Tibial artery (tissue), 4 donors: Measurements from ENCODE around the gene CDH11.

Source experiments
- DNase-seq, 2 donors: peaks; one replicate each; pipeline ENCODE4 v3.0.0-alpha.2; 2019
- H3K27ac ChIP-seq, 2 donors: fragments of 200-600 bp; sonication (generic) in 1 of 2; 1 replicate in 1 of 2; 2 replicates in 1 of 2; pipeline ENCODE4 v1.5.1; 2018 to 2019; ENCODE audit warnings: mild to moderate bottlenecking in 1 of 2
- H3K27me3 ChIP-seq, 2 donors: fragments of 200-600 bp; sonication (generic) in 1 of 2; one replicate each; pipeline versions ENCODE4 v1.5.1 to v1.6.0; 2016 to 2019
- H3K36me3 ChIP-seq, 3 donors: fragments of 200-600 bp; sonication (generic) in 2 of 3; one replicate each; pipeline ENCODE4 v1.5.1; 2016 to 2019; ENCODE audit warnings: mild to moderate bottlenecking in 2 of 3
- H3K4me1 ChIP-seq, 4 donors: fragments of 200-600 bp; sonication (generic) in 2 of 4; 1 replicate in 3 of 4; 2 replicates in 1 of 4; pipeline ENCODE4 v1.5.1; 2016 to 2019
- H3K4me3 ChIP-seq, 2 donors: fragments of 200-600 bp; sonication (generic) in 1 of 2; 1 replicate in 1 of 2; 2 replicates in 1 of 2; pipeline ENCODE4 v1.5.1; 2018 to 2019; ENCODE audit warnings: mild to moderate bottlenecking in 2 of 2
- H3K9me3 ChIP-seq, 3 donors: fragments of 200-600 bp; sonication (generic) in 1 of 3; one replicate each; pipeline ENCODE4 v1.5.1; 2016 to 2019
- intact Hi-C: fragments of 100-400 bp; cut with DNase I; formaldehyde crosslinking; loops from one replicate; pipeline ENCODE4 v1.15.0; 2023; ENCODE audit warnings: low total_unique reads
- TF ChIP-seq, protein P1 (sequence below), 2 experiments: fragments of 200-600 bp in 1 of 2; fragments of 450-650 bp in 1 of 2; IDR thresholded peaks; one replicate each; pipeline ENCODE4 v1.5.1; 2017 to 2019; ENCODE audit warnings: antibody characterized with exemption in 2 of 2, mild to moderate bottlenecking in 1 of 2, moderate library complexity in 1 of 2

CDH11 gene

DNA sequence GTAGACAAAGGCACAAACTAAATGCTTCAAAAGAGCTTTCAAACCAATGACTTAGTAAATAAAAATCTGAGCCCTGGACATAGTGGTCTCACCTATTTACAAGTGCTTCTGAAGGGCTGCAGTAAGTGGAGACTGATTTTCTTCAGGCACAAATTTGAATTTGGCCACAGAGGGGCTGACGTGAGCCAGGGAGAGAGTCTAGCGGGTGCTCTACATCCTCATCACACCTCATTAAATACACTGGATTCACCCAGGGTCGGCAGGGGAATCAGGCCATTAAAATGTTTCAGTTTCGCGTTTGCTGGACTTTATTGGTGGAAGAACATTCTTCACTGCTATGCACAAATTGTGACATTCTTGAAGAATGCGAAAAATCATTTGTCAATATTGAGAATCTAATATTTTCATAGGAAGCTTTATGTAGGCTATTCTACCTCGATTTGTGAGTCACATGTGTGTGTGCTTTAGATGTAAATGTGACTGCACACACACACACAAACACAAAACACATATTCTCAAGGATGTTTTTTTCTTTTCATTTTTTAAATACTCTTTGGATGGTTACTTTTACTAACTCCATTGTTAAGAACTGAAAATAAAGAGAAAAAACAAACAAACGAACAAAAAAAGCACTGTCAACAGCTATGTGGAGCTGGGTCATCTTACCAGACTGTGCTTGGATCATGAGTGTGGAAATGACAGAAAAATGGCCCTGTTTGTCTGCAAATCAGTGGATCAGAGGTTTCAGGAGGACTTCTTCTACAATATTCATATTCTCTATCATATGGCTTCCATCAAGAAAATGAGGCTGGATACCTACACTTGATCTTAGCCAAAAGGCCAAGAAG lies 58.9 kb downstream of the CDH11 start:
- no peak for DNase-seq
- Histone ChIP-seq H3K27me3 (no peaks in the 10 kb centered on the region), H3K4me3 (no peak overlapping the region), H3K36me3 (no peaks in the 10 kb centered on the region), H3K27ac (no peak overlapping the region), H3K4me1 (peaks cover 0 to 8% (median under 1%) of the 10 kb centered on the region in 4 donors), H3K9me3 (no peaks in the 10 kb centered on the region)
- TF ChIP-seq, protein P1, sequence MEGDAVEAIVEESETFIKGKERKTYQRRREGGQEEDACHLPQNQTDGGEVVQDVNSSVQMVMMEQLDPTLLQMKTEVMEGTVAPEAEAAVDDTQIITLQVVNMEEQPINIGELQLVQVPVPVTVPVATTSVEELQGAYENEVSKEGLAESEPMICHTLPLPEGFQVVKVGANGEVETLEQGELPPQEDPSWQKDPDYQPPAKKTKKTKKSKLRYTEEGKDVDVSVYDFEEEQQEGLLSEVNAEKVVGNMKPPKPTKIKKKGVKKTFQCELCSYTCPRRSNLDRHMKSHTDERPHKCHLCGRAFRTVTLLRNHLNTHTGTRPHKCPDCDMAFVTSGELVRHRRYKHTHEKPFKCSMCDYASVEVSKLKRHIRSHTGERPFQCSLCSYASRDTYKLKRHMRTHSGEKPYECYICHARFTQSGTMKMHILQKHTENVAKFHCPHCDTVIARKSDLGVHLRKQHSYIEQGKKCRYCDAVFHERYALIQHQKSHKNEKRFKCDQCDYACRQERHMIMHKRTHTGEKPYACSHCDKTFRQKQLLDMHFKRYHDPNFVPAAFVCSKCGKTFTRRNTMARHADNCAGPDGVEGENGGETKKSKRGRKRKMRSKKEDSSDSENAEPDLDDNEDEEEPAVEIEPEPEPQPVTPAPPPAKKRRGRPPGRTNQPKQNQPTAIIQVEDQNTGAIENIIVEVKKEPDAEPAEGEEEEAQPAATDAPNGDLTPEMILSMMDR (IDR thresholded peaks at IDR 0.05) = no peak
- intact Hi-C loops = no loop called here

DNA sequence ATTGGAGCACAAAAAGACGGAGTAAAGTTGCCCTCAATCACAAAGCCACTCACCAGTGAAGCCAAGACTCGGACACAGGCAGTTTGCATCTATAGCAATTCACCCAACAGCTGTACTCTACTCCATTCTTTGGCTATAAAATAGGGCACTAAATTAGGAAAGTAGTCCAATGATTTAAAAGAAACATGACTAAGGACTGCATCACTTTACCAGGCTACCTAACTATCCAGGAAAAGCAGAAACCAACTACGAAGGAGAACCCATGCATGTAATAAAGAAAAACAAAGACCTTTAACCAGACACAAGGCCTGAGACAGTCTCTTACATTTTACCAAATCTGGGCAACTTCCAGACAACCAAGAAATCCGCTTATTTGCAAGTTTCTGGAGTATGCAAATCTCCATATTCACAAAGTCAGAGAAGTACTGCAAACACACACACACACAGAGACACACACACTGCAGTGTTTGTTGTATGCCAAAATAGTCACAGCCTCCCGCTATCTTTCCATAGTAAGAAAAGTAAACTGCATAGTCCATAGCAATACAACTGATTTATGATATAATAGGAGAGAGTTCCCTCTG lies 59.8 kb downstream of the CDH11 start:
- TF ChIP-seq, protein P1 (IDR thresholded peaks at IDR 0.05) = no peak
- intact Hi-C loops = no loop called here
- Histone ChIP-seq H3K36me3 (no peaks in the 10 kb centered on the region), H3K4me3 (no peak overlapping the region), H3K4me1 (peaks cover 0 to 8% (median 0%) of the 10 kb centered on the region in 4 donors), H3K27ac (no peak overlapping the region), H3K9me3 (no peaks in the 10 kb centered on the region), H3K27me3 (no peaks in the 10 kb centered on the region)
- no peak for DNase-seq

DNA sequence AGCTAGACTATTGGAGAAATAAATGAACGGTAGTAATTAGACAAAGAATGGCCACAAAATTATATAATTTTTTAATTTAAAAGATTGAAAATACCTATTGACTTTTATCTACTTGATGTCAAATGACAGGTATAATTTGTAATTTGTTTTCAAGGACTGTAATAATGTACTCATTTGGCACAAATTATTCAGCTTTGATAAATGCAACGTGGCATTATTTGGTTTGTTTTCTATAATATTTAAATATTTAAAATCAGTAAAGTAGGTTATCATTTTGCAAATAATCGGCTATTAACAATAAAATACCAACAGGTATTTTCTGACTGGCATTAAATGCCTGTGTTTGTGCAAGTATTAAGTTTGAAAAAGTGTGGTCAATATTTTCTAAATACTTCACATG lies 60.6 kb downstream of the CDH11 start:
- TF ChIP-seq, protein P1 (IDR thresholded peaks at IDR 0.05) = no peak
- H3K4me1 ChIP-seq = peaks cover 0 to 8% (median 0%) of the 10 kb centered on the region in 4 donors
- intact Hi-C loops = no loop called here
- no peaks in the 10 kb centered on the region for H3K27me3 ChIP-seq
- H3K36me3 ChIP-seq = no peaks in the 10 kb centered on the region
- no peaks in the 10 kb centered on the region for H3K9me3 ChIP-seq
- no peak overlapping the region for H3K4me3 ChIP-seq
- no peak overlapping the region for H3K27ac ChIP-seq
- no peak for DNase-seq

DNA sequence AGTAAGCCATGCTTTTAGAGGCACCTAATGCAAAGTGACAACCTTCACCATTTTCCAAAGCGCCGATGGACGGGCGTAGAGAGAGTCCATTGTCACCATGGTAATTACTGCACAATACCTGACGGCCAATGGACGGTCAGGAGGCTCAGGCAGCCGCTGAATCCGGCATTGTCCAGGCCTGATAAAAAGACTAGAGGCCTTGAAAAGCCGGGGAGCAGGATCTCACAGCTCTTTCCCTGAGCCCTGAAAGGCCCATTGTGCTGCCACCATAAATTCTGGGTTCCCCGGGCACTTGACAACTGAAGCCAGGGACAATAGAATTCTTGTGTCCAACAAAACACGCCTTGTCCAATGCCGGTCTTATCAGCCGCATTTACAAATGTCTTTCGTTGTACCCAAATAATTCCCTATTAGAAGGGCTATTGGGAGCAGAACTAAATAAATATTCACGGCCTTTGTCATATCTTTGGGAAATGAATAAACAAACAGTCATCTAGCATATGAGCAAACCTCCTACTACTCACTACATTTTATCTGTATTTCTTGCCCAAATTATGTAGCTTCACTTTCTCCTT lies 62.4 kb downstream of the CDH11 start:
- no peaks in the 10 kb centered on the region for H3K36me3 ChIP-seq
- peaks cover 0 to 4% (median 0%) of the 10 kb centered on the region in 4 donors for H3K4me1 ChIP-seq
- H3K27me3 ChIP-seq = no peaks in the 10 kb centered on the region
- no peaks in the 10 kb centered on the region for H3K9me3 ChIP-seq
- no peak overlapping the region for H3K27ac ChIP-seq
- H3K4me3 ChIP-seq = no peak overlapping the region
- no peak for DNase-seq
- intact Hi-C loops = no loop called here
- TF ChIP-seq, protein P1 (IDR thresholded peaks at IDR 0.05) = no peak

DNA sequence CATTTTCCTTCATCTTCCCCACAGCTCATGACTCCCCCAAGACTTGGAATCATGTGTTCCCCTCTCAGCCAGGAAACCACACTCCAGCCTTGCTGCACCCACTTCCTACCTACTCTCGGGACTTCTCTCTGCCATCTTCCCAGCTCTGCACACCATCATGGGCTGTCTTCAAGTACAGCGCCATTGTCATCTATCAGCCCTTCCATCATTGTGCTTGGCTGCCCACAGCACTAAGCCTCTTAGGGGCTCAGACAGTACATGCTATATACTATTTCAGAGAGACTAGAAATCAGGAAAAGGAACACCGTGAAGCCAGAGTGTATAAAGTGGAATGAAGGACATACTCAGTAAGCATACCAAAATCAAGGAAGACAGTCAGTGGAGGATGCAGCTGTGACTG lies 64.7 kb downstream of the CDH11 start:
- H3K27ac ChIP-seq = no peak overlapping the region
- H3K9me3 ChIP-seq = no peaks in the 10 kb centered on the region
- intact Hi-C loops = no loop called here
- peaks cover 0 to 9% (median 5%) of the 10 kb centered on the region in 3 donors for H3K36me3 ChIP-seq
- no peak overlapping the region for H3K4me3 ChIP-seq
- H3K4me1 ChIP-seq = no peaks in the 10 kb centered on the region
- no peaks in the 10 kb centered on the region for H3K27me3 ChIP-seq
- TF ChIP-seq, protein P1 (IDR thresholded peaks at IDR 0.05) = no peak
- no peak for DNase-seq
